GM12864 (cell line): ENCODE data around the gene GLT6D1.

Experiments
- DNase-seq: peaks from one replicate; pipeline ENCODE4 v3.0.0-alpha.2; 2011; ENCODE audit warnings: low read depth
- H3K4me3 ChIP-seq: 2 replicates; pipeline ENCODE4 v1.5.1; 2011; ENCODE audit warnings: mild to moderate bottlenecking, low read depth, low read length, control low read depth
- CTCF ChIP-seq: IDR thresholded peaks from 2 replicates; pipeline ENCODE4 v1.5.1; 2011; ENCODE audit warnings: low read depth, mild to moderate bottlenecking, moderate library complexity, low read length, control low read depth, inconsistent platforms; ENCODE audit errors: missing control alignments

GLT6D1 gene

GRCh38 chr9:135590486-135591079 is 48.8 kb downstream of the GLT6D1 start:
- no peak overlapping the region for H3K4me3 ChIP-seq
- no peak for TF ChIP-seq CTCF
- DNase-seq, result no peak

GRCh38 chr9:135589596-135590485 is 49.5 kb downstream of the GLT6D1 start:
- no peak for TF ChIP-seq CTCF

GRCh38 chr9:135588886-135589595 is 50.3 kb downstream of the GLT6D1 start:
- no peak for DNase-seq
- TF ChIP-seq CTCF, result no peak
- no peak overlapping the region for H3K4me3 ChIP-seq

More at GRCh38 chr9:135589596-135590485, 49.5 kb downstream of the GLT6D1 start:
- no peak overlapping the region for H3K4me3 ChIP-seq
- no peak for DNase-seq

GRCh38 chr9:135588371-135588770 is 51.0 kb downstream of the GLT6D1 start:
- H3K4me3 ChIP-seq, result no peak overlapping the region
- TF ChIP-seq CTCF, result no peak
- no peak for DNase-seq

GRCh38 chr9:135587658-135588057 is 51.7 kb downstream of the GLT6D1 start:
- no peak for TF ChIP-seq CTCF
- DNase-seq, result no peak
- H3K4me3 ChIP-seq, result no peak overlapping the region

GRCh38 chr9:135586601-135587109 is 52.7 kb downstream of the GLT6D1 start:
- no peak for TF ChIP-seq CTCF
- DNase-seq, result no peak
- no peak overlapping the region for H3K4me3 ChIP-seq
